Stimulated activated CD8-positive, alpha-beta memory T cell treated with anti-CD3 and anti-CD28 coated beads, Interleukin-12 subunit alpha, Interleukin-12 subunit beta, amount 100 ng/mL, for 24 hours (primary cell): Measurements from ENCODE around the gene NHSL2.
"Not testable (repeated sequence)": the region's sequence is repeated elsewhere in the genome, so short reads cannot be mapped to it uniquely, and the experiment has no call there.

Experiments used
- DNase-seq: peaks from one replicate; pipeline ENCODE4 v3.0.0-alpha.2; 2020; ENCODE audit errors: extremely low read depth

Gene NHSL2

DNA sequence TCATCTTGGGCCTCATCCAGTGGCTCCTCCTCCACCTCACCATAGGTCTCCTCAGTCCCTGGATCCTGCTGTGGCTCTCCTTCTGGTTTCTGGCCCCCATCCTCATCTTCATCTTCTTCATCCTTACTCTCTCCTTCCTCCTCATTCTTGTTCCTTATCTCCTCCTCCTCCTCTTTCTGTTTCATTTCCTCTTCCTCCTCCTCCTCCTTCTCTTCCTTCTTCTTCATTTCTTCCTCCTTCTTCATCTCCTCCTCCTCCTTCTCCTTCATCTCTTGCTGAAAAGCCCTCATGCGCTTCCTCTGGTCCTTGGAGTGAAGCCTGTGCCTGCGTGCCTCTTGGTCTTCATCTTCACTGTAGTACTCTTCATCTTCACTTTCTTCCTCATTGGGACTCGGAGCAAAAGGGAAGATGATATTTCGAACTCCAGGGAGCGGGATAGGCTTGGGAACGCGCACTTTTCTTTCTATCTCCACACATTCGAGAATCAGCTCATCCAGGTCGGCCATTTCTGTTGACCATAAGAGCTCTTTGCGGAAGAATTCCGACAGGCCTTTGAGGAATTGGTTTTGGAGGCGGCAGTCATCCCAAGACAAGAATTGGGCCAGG is 219.6 kb downstream of the NHSL2 start:
- DNase-seq: no peak

DNA sequence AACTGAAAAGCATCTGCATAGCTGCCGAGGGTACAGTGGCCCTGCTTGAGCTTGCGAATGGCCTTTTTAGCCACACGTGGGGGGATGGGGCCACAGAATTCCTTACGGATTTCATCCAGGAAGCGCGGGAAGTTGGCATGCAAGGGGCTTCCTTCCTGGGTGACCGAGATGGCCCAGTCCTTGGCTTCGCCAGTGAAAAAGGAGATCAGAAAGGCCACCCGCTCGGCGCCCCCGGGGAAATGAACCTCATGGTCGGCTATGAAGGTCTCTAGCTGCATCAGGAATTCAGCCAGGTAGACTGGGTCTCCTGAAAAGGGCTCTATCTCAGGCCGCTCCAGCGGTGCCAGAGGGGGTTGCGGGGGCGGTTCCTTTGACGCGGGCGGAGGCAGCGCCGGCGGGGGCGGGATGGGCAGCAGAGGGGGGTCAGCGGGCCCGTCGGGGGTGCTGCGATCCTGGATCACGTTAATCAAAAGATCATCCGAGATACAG is 220.2 kb downstream of the NHSL2 start:
- no peak for DNase-seq

- DNase-seq: peak; percentile 10
These were observed 221.0 kb downstream of the NHSL2 start, which contains the start of gene RTL5 for GRCh38 chrX:72131317-72132294. TSS of gene RTL5 (minus strand) at chrX:72131915.

DNA sequence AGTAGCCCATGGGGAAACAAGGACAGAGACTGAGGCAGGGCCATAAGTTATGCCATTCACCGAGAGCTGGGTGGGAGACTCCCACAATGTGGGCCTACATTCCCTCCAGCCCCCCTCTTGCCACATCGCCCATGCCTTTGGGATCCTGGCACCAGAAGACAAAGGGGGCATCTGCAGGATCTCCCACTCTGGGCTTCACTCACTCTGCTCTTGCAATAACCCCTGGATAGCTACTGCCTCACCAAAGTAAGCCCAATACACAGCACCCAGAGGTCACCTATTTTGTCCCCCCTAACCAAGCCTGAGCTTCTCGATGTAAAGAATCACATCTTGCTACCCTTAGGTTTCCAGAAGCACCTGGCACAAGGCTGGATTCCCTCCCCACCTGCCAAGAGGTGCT is 221.8 kb downstream of the NHSL2 start:
- DNase-seq: no peak

DNA sequence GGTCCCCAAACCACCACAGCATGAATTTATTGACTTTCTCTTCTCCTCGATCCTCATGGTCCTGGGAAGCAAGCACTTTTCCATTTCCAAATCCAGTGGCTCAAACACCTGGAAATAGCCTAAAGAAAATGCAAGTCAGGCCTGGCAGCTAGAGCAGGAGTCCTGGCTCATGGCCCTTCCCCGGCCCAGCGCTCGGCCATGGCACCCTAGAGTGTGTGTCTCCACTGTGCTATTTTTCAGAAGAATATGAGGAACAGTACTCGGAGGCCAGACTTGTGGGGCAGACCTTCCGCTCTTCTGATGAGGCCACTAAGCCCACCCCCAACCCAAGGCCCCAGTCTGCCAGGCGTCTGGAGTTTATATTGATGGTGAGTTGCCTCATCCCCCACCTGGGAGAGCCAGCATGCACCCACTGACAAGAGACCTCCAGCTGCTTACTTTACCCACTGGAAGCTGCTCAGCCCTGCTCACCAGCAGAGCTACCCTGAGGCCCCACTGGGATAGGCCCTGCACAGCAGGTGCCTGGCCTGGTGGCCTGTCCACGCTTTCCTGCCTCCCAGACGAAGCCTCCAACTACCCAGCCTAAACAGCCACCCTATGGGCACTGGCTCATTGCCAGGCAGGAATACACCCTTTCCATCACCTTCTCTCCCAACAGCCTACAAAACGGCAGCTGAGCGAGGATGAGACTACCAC is 223.4 kb downstream of the NHSL2 start:
- DNase-seq: no peak

- DNase-seq: no peak
These were observed 227.3 kb downstream of the NHSL2 start for GRCh38 chrX:72137846-72138495.

DNA sequence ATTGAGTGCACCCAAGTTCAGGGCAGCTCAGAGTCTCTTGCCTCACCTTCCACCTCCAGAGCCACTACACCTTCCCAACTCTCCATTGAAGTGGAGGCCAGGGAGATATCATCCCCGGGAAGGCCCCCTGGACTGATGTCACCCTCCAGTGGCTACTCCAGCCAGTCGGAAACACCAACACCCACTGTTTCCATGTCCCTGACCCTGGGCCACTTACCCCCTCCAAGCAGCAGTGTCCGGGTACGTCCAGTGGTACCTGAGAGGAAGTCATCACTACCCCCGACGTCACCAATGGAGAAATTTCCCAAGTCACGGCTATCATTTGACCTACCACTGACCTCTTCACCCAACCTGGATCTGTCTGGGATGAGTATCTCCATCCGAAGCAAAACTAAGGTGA is 228.9 kb downstream of the NHSL2 start:
- no peak for DNase-seq

GRCh38 chrX:72141372-72142004 is 230.8 kb downstream of the NHSL2 start:
- no peak for DNase-seq

- no peak for DNase-seq
These were observed 231.6 kb downstream of the NHSL2 start for GRCh38 chrX:72142094-72142793.

DNA sequence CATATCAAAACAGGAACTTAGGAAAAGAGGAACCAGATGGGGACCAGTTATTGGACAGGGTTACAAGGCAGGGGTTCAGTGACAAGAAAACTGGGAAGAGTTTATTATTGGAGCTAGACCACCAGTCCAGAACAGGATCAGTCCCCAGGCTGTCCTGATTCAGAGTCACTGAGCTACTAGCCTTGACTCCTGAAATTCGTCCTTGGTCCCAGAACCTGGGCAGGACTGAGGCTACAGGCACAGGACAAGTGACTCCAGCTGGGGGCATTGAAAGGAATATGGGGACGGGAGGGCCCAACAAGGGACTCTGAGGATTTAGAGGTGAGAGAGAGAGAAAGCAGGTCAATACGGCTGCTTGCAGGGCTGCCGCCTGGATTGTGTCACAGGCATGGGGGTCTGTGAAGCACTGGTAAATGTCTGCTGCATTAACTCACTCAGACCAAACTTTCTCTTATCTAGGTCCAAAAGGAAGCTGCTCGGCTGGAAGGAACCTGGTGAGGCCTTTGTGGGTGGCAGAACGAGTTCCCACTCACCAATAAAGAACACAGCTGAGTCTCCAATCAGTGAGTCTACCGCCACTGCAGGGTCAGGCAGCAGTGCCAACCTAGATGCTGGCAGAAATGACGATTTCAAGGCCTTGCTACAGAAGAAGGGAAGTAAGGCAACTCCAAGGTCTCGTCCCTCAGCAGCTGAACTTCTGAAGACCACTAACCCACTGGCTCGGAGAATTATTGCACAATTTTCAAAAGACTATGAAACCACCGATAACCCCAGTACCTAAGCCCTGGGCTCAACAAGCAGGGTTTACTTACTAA is 232.4 kb downstream of the NHSL2 start:
- DNase-seq: no peak

GRCh38 chrX:72143609-72143907 is 232.9 kb downstream of the NHSL2 start:
- no peak for DNase-seq

GRCh38 chrX:72145181-72145580 is 234.5 kb downstream of the NHSL2 start:
- no peak for DNase-seq

- DNase-seq: no peak
These were observed 235.9 kb downstream of the NHSL2 start for GRCh38 chrX:72146527-72146926.

- DNase-seq: no peak
These were observed 248.1 kb downstream of the NHSL2 start for GRCh38 chrX:72158773-72159172.

DNA sequence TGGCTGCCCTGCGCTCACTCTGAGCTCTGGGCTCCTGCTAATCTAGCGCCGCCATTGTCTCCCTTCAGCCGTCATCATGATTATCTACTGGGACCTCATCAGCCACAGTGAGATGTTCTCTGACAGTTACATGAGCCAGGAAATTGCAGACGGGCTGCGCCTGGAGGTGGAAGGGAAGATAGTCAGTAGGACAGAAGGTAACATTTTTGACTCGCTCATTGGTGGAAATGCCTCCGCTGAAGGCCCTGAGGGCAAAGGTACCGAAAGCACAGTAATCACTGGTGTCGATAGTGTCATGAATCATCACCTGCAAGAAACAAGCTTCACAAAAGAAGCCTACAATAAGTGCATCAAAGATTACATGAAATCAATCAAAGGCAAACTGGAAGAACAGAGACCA is 249.1 kb downstream of the NHSL2 start:
- no peak for DNase-seq

DNA sequence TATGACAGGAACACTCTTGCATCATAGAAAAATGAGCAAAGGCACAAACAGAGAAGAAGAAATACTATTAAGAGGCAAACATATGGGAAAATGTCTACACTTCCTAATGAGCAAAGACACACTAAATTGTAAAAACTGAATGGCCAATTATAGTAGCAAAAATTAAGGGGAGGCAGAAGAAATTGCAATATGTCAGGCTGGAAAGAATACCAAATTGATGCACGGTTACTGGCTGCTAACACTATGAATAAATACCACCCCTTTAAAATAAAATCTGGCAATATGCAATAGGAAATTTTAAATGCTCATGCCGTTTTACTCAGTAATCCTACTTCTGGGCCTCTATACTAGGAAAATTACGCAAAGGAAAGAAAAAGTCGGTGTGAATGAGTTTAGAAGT is 254.9 kb downstream of the NHSL2 start:
- DNase-seq: no peak

DNA sequence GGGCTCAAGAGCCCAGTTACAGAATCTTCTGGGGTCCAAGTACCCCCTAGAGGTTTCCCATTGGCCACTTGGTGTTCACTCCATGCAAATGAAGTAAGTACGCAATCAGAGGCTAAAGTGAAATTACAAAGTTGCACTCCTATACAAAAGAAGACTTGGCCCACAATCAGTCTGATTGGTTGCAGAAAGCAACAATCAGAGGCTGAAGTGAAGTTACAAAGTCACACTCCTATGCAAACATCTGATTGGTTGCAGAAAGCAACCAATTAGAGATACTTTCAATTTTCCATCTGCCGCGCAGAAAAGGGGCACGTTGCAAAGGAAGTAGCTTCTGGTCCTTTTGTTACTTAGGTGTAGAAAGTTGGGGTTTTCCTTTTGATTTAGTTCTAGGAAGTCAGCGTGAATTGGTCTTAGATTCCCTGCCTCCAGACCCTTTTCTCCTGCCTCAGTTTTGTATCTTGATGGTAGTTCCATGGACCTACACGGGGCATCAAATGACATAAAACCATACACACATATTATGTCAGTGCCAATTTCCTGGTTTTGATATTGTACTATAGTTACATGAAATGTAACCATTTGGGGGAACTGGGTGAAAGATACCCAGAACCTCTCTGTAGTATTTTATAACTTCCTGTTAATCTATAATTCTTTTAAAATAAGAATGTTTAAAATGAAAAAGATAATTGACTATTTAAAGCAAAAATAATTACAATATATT is 258.5 kb downstream of the NHSL2 start:
- DNase-seq: no peak

GRCh38 chrX:72176289-72176688 is 265.6 kb downstream of the NHSL2 start:
- not testable (repeated sequence) for DNase-seq

DNA sequence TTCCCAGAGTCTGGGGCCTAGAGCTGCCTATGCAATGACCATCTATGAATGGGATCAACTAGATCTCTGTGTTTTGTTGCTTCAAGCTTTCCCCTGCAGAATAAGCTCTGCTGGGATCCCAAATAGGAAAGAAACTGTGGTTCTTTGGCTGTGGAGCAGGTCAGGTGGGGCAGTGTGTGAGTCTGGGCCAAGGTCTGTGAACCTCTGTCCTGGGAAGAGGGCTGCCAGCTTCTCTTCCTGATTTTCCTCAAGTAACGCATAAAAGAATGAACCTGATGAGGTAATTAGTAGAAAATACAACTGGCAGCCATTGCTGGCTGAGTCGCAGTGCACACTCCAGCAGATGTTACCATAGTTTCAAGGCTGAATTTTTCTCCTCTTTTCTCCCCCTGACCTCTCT is 266.3 kb downstream of the NHSL2 start:
- no peak for DNase-seq
